GM10266 (cell line): ENCODE data around the gene PTPN20.

Experiments used
- DNase-seq: peaks from one replicate; pipeline ENCODE4 v3.0.0; 2012; ENCODE audit errors: extremely low spot score
- TF ChIP-seq, protein P1 (sequence below): IDR thresholded peaks from 2 replicates; pipeline ENCODE4 v1.5.1; 2012; ENCODE audit warnings: mild to moderate bottlenecking, low read depth; ENCODE audit not compliant: control insufficient read depth, insufficient read depth; ENCODE audit errors: missing control alignments

The PTPN20 gene

DNA sequence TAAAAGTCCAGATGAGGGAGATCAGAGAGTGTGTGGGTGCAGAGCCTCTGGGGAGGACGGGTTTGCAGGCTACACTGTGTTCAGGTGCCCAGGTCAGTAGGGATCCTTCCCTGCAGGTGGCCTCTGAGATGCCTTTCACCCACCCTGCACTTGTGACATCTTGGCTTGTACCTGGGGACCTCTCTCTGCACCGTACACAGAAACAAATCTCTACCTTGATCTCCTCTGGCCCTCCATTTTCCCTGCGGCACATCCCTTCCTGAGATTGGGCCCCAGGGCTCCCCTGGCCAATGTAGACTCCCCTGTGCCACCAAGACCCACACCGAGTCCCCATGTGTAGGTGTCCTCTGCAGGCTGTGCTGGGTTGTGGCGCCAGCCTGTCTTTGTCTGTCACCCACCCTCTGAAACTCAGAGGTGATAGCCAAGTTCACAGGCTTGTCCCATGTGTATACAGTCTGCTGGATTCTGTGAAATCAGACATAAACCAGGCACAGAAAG, 140.6 kb downstream of the PTPN20 start:
- DNase-seq, result no peak
- TF ChIP-seq, protein P1, sequence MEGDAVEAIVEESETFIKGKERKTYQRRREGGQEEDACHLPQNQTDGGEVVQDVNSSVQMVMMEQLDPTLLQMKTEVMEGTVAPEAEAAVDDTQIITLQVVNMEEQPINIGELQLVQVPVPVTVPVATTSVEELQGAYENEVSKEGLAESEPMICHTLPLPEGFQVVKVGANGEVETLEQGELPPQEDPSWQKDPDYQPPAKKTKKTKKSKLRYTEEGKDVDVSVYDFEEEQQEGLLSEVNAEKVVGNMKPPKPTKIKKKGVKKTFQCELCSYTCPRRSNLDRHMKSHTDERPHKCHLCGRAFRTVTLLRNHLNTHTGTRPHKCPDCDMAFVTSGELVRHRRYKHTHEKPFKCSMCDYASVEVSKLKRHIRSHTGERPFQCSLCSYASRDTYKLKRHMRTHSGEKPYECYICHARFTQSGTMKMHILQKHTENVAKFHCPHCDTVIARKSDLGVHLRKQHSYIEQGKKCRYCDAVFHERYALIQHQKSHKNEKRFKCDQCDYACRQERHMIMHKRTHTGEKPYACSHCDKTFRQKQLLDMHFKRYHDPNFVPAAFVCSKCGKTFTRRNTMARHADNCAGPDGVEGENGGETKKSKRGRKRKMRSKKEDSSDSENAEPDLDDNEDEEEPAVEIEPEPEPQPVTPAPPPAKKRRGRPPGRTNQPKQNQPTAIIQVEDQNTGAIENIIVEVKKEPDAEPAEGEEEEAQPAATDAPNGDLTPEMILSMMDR, result no peak
